Measurements from ENCODE around the gene SLC6A17. TPM values are rescaled to one million over a fixed set of nuclear protein-coding genes. Genes with fewer than 3 reads are reported as not detected.

SLC6A17 gene
- total and polyA plus RNA-seq, 10 donors = under 0.01 to 0.02 TPM; not detected in 8

DNA sequence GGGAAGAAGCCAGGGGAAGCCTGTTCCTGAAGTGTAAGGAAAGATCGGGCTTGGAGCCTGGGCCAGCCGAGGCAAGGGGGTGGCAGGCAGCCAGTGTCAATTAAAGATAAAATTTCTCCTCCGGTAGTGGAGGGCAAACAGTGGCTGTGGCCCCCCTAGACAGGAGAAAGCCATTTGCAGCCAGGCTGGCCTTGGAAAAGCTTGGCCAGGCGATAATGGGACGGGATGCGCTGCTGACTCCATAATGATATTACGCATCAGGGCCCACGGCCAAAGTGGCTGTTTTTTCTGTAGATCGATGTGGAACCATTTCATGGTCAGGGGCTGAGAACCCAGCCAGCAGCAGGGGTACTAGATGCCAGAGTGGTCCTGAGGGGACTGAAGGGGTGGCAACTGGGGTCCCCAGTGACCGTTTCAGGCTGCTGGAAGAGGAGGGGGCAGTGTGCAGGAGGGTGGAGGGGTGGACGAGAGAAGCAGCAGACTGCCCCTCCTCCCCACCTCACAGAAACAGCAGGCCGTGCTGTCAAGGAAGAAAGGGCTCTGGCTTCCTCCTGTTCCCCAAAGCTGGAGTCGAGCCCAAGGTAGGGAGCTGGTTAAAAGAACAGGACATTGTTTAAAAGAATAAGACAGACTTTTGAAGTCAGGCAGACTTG, 85.0 kb downstream of the SLC6A17 start:
- peak; percentile 64 for DNase-seq
- Histone ChIP-seq H3K4me1 (peaks cover 0 to 48% (median 18%) of the 10 kb centered on the region in 6 donors), H3K9me3 (no peaks in the 10 kb centered on the region), H3K27ac (peak overlapping the region in 6 of 8 donors; percentile 43 to 70 (median 64)), H3K4me3 (no peak overlapping the region), H3K27me3 (replicated peaks in 1 of 7) (no peaks in the 10 kb centered on the region), H3K36me3 (peaks cover 0 to 36% (median 13%) of the 10 kb centered on the region in 6 donors)
- peak in 2 of 3 donors; percentile 10 to 38 for TF ChIP-seq POLR2AphosphoS5 (IDR thresholded peaks at IDR 0.05)
- TF ChIP-seq POLR2A (IDR thresholded peaks at IDR 0.05) = no peak
- TF ChIP-seq, protein P1, sequence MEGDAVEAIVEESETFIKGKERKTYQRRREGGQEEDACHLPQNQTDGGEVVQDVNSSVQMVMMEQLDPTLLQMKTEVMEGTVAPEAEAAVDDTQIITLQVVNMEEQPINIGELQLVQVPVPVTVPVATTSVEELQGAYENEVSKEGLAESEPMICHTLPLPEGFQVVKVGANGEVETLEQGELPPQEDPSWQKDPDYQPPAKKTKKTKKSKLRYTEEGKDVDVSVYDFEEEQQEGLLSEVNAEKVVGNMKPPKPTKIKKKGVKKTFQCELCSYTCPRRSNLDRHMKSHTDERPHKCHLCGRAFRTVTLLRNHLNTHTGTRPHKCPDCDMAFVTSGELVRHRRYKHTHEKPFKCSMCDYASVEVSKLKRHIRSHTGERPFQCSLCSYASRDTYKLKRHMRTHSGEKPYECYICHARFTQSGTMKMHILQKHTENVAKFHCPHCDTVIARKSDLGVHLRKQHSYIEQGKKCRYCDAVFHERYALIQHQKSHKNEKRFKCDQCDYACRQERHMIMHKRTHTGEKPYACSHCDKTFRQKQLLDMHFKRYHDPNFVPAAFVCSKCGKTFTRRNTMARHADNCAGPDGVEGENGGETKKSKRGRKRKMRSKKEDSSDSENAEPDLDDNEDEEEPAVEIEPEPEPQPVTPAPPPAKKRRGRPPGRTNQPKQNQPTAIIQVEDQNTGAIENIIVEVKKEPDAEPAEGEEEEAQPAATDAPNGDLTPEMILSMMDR (IDR thresholded peaks at IDR 0.05 in 8 of 11, conservative IDR thresholded peaks at IDR 0.05 in 3 of 11) = no peak
- intact Hi-C loops (cut with DNase I; ENCODE audit: low total_unique reads) = no loop called here
- 57 to 88% (median 70%) methylated on average over 13 of the region's 13 CpGs for WGBS, 5 donors

DNA sequence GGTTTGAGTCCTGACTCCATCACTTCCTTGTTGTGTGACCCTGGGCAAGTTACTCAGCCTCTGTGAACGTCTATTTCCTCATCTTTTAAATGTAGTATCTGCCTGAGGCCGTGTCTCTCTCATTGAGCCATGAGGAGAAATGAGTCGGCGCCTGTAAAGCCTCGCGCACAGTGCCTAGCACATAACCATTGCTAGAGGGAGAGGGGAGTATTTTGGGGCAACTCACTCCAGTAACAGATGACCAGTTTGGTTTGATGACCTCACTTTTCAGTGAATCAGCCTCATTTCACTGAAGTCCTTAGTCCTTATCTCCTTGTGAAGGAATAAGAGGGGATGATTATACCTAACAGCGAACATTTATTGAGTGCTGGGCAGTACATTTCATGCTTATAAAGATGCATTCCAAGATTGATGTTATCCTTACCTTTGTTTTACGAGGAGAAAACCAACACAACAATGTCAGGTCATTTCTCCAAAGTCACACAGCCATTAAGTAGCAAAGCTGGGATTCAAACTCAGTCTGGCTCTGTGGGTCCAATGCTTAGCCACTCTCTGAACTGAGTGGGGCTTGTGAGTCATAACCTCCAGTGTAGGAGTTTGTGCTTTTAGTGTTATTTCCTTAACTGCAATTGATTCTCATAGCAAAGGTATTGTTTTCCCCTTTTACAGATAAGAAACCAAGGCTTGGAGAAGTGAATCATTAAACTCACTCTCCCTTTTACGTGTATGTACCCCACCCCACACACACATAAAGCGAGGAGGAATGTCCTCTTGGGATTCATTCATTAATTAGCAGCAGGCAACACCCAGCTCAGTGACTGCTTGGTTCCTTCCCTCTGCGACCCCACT, 85.8 kb downstream of the SLC6A17 start:
- peaks cover 0 to 28% (median 13%) of the 10 kb centered on the region in 6 donors for H3K36me3 ChIP-seq
- WGBS, 5 donors = 55 to 69% (median 60%) methylated on average over 11 of the region's 11 CpGs
- intact Hi-C loops (cut with DNase I; ENCODE audit: low total_unique reads) = no loop called here
- peaks cover 0 to 55% (median 18%) of the 10 kb centered on the region in 6 donors for H3K4me1 ChIP-seq
- TF ChIP-seq, protein P1 (IDR thresholded peaks at IDR 0.05 in 8 of 11, conservative IDR thresholded peaks at IDR 0.05 in 3 of 11) = no peak
- peak; percentile 44 for DNase-seq
- peak overlapping the region in 6 of 8 donors; percentile 43 to 70 (median 64) for H3K27ac ChIP-seq
- H3K4me3 ChIP-seq = no peak overlapping the region
- no peaks in the 10 kb centered on the region for H3K9me3 ChIP-seq
- no peaks in the 10 kb centered on the region for H3K27me3 ChIP-seq (replicated peaks in 1 of 7)

- intact Hi-C loops (cut with DNase I; ENCODE audit: low total_unique reads) = no loop called here
- WGBS, 5 donors = 77 to 91% (median 82%) methylated on average over 11 to 13 of the region's 13 CpGs
- Histone ChIP-seq H3K27ac (no peak overlapping the region), H3K9me3 (no peaks in the 10 kb centered on the region), H3K4me1 (peaks cover 0 to 61% (median 18%) of the 10 kb centered on the region in 6 donors), H3K36me3 (peaks cover 0 to 14% (median 6%) of the 10 kb centered on the region in 6 donors), H3K27me3 (replicated peaks in 1 of 7) (no peaks in the 10 kb centered on the region), H3K4me3 (no peak overlapping the region)
- DNase-seq = peak; percentile 48
- TF ChIP-seq POLR2A (IDR thresholded peaks at IDR 0.05) (no peak), POLR2AphosphoS5 (IDR thresholded peaks at IDR 0.05) (no peak)
- TF ChIP-seq, protein P1 (IDR thresholded peaks at IDR 0.05 in 8 of 11, conservative IDR thresholded peaks at IDR 0.05 in 3 of 11) = no peak
Measured at GRCh38 chr1:110237386-110238152, 87.3 kb downstream of the SLC6A17 start.
